DOHH2 (cell line): Measurements from ENCODE around the gene BCOR.

Experiments
- CTCF ChIP-seq: fragments of 200-600 bp; sonication (generic); IDR thresholded peaks from one replicate; pipeline ENCODE4 v1.5.1; 2014; ENCODE audit warnings: antibody characterized with exemption, mild to moderate bottlenecking, low read depth, low read length; ENCODE audit not compliant: poor library complexity, severe bottlenecking
- EZH2phosphoT487 ChIP-seq: fragments of 200-600 bp; sonication (generic); IDR thresholded peaks from 2 replicates; pipeline ENCODE4 v1.6.1; 2017; ENCODE audit warnings: borderline replicate concordance, mild to moderate bottlenecking, antibody characterized with exemption, low read length, moderate library complexity, mixed read lengths

GRCh38 chrX:40019541-40019940, 78.2 kb downstream of the BCOR start:
- TF ChIP-seq CTCF (no peak), EZH2phosphoT487 (no peak)
